OCI-LY3 (cell line): ENCODE results near the gene ZNF821.

Experiments used
- H2AFZ ChIP-seq: fragments of 200-600, 300-600 bp; shearing (Covaris generic); 2 replicates; pipeline ENCODE4 v1.6.0; 2014; ENCODE audit warnings: antibody characterized with exemption, low read depth, low read length
- H3K27ac ChIP-seq: fragments of 200-600, 300-600 bp; sonication (generic); 2 replicates; pipeline ENCODE4 v1.5.1; 2014; ENCODE audit warnings: mild to moderate bottlenecking, low read length, moderate library complexity, mixed read lengths
- H3K27me3 ChIP-seq: fragments of 200-600, 300-600 bp; sonication (generic); 2 replicates; pipeline ENCODE4 v1.6.1; 2014; ENCODE audit warnings: low read depth, low read length, mixed read lengths
- H3K36me3 ChIP-seq: fragments of 200-600, 300-600 bp; sonication (generic); replicated peaks from 2 replicates; pipeline ENCODE3; 2014; ENCODE audit warnings: low read depth, low read length, mixed read lengths
- H3K4me1 ChIP-seq: fragments of 300-600, 200-600 bp; sonication (generic); 2 replicates; pipeline ENCODE4 v1.6.1; 2014; ENCODE audit warnings: low read length, mixed read lengths
- H3K4me2 ChIP-seq: fragments of 200-600, 300-600 bp; sonication (generic); 2 replicates; pipeline ENCODE4 v1.6.1; 2014; ENCODE audit warnings: low read length, mixed read lengths
- H3K4me3 ChIP-seq: fragments of 300-600, 200-600 bp; sonication (generic); 2 replicates; pipeline ENCODE4 v1.5.1; 2014; ENCODE audit warnings: antibody characterized with exemption, mild to moderate bottlenecking, low read length, moderate library complexity
- H3K79me2 ChIP-seq: fragments of 300-600, 200-600 bp; shearing (Covaris generic); 2 replicates; pipeline ENCODE4 v1.6.1; 2014; ENCODE audit warnings: mild to moderate bottlenecking, low read length, mixed read lengths
- H3K9ac ChIP-seq: fragments of 300-600, 200-600 bp; shearing (Covaris generic); 2 replicates; pipeline ENCODE4 v1.6.0; 2014; ENCODE audit warnings: mild to moderate bottlenecking, low read length, moderate library complexity
- H3K9me3 ChIP-seq: fragments of 200-600, 300-600 bp; shearing (Covaris generic); 2 replicates; pipeline ENCODE4 v1.6.1; 2014; ENCODE audit warnings: low read length, mixed read lengths; ENCODE audit not compliant: insufficient read depth
- H4K20me1 ChIP-seq: fragments of 200-600, 300-600 bp; sonication (generic); 2 replicates; pipeline ENCODE4 v1.6.1; 2016; ENCODE audit warnings: low read length, mixed read lengths; ENCODE audit not compliant: insufficient read depth
- EZH2phosphoT487 ChIP-seq: fragments of 200-600 bp; shearing (Covaris generic); IDR thresholded peaks from 2 replicates; pipeline ENCODE4 v1.6.1; 2018; ENCODE audit warnings: antibody characterized with exemption, mixed run types, low read depth
- TF ChIP-seq, protein P1 (sequence below): fragments of 200-600, 300-600 bp; sonication (generic); IDR thresholded peaks from 2 replicates; pipeline ENCODE4 v1.5.1; 2014; ENCODE audit warnings: antibody characterized with exemption, low read length, low read depth

The ZNF821 gene

GRCh38 chr16:71930013-71930563 lies 46.1 kb upstream of the ZNF821 start:
- H2AFZ ChIP-seq, result no peak overlapping the region
- H3K27ac ChIP-seq, result no peak overlapping the region
- H3K9me3 ChIP-seq, result no peaks in the 10 kb centered on the region
- no peaks in the 10 kb centered on the region for H3K27me3 ChIP-seq
- H3K9ac ChIP-seq, result no peak overlapping the region
- no peaks in the 10 kb centered on the region for H3K4me1 ChIP-seq
- H3K4me2 ChIP-seq, result no peak overlapping the region
- H4K20me1 ChIP-seq, result peaks cover 26% of the 10 kb centered on the region
- peaks cover 38% of the 10 kb centered on the region for H3K36me3 ChIP-seq
- no peak overlapping the region for H3K4me3 ChIP-seq
- H3K79me2 ChIP-seq, result peaks cover 7% of the 10 kb centered on the region
- no peak for TF ChIP-seq EZH2phosphoT487
- TF ChIP-seq, protein P1, sequence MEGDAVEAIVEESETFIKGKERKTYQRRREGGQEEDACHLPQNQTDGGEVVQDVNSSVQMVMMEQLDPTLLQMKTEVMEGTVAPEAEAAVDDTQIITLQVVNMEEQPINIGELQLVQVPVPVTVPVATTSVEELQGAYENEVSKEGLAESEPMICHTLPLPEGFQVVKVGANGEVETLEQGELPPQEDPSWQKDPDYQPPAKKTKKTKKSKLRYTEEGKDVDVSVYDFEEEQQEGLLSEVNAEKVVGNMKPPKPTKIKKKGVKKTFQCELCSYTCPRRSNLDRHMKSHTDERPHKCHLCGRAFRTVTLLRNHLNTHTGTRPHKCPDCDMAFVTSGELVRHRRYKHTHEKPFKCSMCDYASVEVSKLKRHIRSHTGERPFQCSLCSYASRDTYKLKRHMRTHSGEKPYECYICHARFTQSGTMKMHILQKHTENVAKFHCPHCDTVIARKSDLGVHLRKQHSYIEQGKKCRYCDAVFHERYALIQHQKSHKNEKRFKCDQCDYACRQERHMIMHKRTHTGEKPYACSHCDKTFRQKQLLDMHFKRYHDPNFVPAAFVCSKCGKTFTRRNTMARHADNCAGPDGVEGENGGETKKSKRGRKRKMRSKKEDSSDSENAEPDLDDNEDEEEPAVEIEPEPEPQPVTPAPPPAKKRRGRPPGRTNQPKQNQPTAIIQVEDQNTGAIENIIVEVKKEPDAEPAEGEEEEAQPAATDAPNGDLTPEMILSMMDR, result no peak

DNA sequence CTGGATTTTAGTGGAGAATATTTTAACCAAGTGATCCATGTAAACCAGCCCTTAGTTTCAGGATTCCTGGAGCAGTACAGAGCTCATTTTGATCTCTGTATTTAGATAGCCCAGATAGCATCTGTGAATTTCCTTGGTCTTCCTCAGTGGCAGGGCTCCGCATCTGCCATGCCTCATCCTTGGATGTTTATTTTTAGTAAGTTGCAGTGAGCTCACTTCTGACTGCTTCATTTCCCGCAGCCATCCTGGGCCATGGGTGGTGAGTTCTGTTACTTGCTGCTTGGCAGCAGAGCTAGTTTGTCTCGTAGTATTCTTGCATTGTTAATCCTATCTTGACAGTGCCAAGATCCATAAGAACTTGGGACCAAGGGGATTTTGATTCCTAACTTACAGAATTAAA lies 45.1 kb upstream of the ZNF821 start:
- Histone ChIP-seq H4K20me1 (peaks cover 28% of the 10 kb centered on the region), H3K36me3 (peaks cover 37% of the 10 kb centered on the region), H3K9me3 (no peaks in the 10 kb centered on the region), H2AFZ (no peak overlapping the region), H3K4me2 (no peak overlapping the region), H3K9ac (no peak overlapping the region), H3K4me1 (no peaks in the 10 kb centered on the region), H3K79me2 (peaks cover 7% of the 10 kb centered on the region), H3K4me3 (no peak overlapping the region), H3K27ac (no peak overlapping the region), H3K27me3 (no peaks in the 10 kb centered on the region)
- TF ChIP-seq, protein P1, result no peak

- H3K4me3 ChIP-seq, result no peak overlapping the region
- H3K4me2 ChIP-seq, result no peak overlapping the region
- TF ChIP-seq, protein P1, result no peak
- TF ChIP-seq EZH2phosphoT487, result no peak
- no peaks in the 10 kb centered on the region for H3K4me1 ChIP-seq
- no peak overlapping the region for H3K9ac ChIP-seq
- no peaks in the 10 kb centered on the region for H3K27me3 ChIP-seq
- no peak overlapping the region for H3K27ac ChIP-seq
- H3K36me3 ChIP-seq, result peaks cover 39% of the 10 kb centered on the region
- peaks cover 34% of the 10 kb centered on the region for H4K20me1 ChIP-seq
- H2AFZ ChIP-seq, result no peak overlapping the region
- H3K9me3 ChIP-seq, result no peaks in the 10 kb centered on the region
- H3K79me2 ChIP-seq, result peaks cover 7% of the 10 kb centered on the region
Observed at GRCh38 chr16:71927787-71928186, 43.8 kb upstream of the ZNF821 start.

DNA sequence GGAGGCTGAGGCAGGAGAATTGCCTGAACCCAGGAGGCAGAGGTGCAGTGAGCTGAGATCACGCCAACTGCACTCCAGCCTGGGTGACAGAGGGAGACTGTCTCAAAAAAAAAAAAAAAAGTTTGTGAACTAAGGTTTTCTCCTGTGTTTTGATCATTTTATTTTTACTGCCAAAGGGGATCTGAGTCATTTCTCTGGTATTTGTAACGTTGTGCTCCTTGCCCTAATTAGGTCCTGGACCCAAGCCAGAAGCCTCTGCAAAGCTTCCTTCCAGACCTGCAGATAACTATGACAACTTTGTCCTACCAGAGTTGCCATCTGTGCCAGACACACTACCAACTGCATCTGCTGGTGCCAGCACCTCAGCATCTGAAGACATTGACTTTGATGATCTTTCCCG lies 43.4 kb upstream of the ZNF821 start:
- Histone ChIP-seq H3K27ac (no peak overlapping the region), H3K4me2 (no peak overlapping the region), H3K4me1 (no peaks in the 10 kb centered on the region), H4K20me1 (peaks cover 34% of the 10 kb centered on the region), H3K36me3 (peaks cover 42% of the 10 kb centered on the region), H3K79me2 (peaks cover 7% of the 10 kb centered on the region), H3K9ac (no peak overlapping the region), H3K9me3 (no peaks in the 10 kb centered on the region), H3K4me3 (no peak overlapping the region), H3K27me3 (no peaks in the 10 kb centered on the region), H2AFZ (no peak overlapping the region)
- TF ChIP-seq, protein P1, result no peak
- no peak for TF ChIP-seq EZH2phosphoT487
